Activated CD8-positive, alpha-beta memory T cell treated with anti-CD3 and anti-CD28 coated beads for 1 hour (primary cell): ENCODE data around the gene LPXN.
"Not testable (repeated sequence)": the region's sequence is repeated elsewhere in the genome, so short reads cannot be mapped to it uniquely, and the experiment has no call there.

Source experiments
- DNase-seq, 2 donors: peaks; one replicate each; pipeline ENCODE4 v3.0.0-alpha.2; 2020; ENCODE audit warnings: low read depth in 1 of 2; ENCODE audit errors: extremely low read depth in 1 of 2

The LPXN gene

GRCh38 chr11:58579192-58580129 is 3.8 kb upstream of the LPXN start:
- peak; percentile 84 to 88 for DNase-seq

DNA sequence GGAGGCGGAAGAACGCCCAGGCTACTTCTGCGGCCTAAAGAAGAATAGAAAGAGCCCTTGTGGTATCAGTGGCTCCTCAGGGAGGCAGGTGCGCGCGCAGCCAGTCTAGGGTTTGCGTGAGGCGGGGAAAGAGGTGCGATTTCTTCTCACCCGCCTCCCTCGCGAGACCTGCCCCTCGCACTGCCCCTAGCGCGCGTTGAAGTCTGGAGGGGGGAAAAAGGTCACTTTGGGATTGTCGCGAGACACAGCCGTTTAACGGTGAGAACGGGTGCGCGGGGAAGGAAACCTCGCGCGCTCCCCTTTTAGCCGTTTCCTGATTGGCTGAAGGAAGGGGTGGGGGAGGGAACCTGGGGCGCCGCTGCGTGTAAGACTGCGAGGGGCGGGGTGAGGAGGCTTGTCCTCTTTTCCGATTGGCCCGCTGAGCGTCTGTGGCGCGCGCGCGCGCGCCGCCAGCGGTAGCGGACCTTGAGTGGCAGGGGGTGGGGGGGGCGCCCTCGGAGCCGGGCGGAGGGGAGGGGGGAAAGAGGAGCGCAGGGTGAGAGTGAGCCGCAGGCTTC is 3.1 kb upstream of the LPXN start, which contains the start of gene ZFP91:
ZFP91 (plus strand) TSS at position 429 of the 557 bp plus-strand sequence. CDS start 219 bp downstream, outside the sequence.
- DNase-seq = peak; percentile 91 to 95

- peak; percentile 85 to 90 for DNase-seq
Observed at GRCh38 chr11:58578136-58578634, 2.5 kb upstream of the LPXN start.

DNA sequence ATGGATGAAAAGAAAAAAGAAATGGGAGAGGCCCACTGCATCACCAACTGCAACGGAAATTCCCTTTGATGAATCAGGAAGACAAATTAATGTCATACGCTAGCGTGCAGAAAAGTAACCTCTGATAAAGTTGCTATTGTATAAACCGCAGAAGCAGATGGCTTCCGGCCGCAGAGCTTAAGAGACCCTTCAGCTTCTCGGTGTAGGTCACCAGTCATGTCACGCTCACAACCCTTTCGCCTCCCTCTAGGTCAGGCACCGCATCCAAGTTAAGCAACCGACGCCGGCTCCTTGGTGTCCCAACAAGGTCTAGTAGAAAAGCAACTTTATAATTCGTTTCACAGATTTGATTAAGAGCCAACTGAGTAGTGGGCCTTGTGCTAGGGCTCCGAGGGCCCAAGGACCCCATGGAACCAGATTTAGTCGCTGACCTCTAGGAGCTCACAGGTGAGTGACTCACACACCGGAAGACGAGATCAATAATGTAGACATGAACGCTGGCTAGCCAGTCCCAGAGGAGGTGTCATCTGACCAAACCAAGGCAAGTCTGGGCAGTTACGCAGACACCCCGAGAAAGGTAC is 2.0 kb upstream of the LPXN start:
- peak; percentile 57 for DNase-seq

DNA sequence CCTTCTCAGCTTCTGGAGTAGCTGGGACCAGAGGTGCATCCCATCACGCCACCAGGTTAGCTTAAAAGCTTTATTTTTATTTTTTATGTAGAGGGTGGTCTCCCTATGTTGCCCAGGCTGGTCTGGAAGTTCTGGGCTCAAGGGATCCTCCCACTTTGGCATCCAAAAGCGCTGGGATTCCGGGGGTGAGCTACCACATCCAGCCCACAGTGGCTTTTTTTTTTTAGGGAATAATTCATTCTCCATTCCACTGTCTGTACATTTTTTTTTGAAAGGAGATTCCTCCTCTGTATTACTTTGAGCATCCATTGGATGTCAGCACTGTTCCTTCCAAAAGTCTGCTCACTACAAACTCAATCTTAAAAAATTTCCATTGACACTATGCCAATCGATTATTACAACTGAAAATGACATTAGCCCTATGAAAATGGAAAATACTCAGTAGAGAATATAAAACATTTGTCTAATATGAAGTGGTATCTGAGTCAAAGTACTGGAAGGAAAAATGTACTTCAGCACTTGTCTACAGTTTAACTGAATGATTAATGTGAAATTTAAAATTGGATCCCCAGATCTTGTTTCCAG is 1.3 kb upstream of the LPXN start:
- DNase-seq = no peak

- DNase-seq = no peak
Observed at GRCh38 chr11:58574881-58575280, 775 bp downstream of the LPXN start.

DNA sequence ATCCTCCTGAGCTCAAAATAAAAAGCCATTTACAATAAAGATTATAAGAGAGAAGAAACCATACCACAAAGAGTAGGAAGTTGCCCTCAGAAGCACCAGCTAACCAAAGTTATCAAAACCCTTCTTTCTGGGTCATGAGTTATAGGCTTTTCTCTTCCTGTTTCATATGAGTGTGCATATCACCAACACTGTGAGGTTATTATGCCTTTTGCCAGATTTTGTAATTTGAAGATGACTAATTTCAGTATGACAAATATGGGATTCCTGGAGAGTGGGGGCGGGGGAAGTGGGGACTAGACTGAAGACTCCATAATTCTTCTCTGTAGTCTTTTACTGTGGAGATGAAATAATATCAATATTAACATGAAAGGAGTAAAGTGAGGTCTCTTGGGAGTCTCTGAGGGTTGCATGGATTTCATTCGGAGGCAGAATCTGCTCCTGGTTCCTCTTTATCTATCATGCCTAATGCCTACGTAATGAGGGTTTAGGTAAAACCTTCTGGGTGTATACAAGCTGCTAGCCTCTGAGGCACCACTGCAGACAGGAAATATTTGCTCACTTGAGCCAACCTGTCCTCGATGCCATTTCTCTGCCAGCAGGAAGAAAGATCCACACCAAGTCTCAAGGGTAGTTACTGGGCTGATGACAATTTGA is 2.1 kb downstream of the LPXN start:
- DNase-seq = peak; percentile 19 to 49

DNA sequence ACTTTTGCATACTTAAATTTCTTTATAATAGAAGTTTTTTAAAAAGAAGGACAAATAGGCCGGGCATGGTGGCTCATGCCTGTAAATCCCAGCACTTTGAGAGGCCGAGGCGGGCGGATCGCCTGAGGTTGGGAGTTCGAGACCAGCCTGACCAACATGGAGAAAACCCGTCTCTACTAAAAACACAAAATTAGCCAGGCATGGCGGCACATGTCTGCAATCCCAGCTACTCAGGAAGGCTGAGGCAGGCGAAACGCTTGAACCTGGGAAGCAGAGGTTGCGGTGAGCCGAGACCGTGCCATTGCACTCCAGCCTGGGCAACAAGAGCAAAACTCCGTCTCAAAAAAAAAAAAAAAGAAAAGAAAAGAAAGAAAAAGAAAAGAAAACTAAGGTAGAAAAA is 2.8 kb downstream of the LPXN start:
- DNase-seq = not testable (repeated sequence)

DNA sequence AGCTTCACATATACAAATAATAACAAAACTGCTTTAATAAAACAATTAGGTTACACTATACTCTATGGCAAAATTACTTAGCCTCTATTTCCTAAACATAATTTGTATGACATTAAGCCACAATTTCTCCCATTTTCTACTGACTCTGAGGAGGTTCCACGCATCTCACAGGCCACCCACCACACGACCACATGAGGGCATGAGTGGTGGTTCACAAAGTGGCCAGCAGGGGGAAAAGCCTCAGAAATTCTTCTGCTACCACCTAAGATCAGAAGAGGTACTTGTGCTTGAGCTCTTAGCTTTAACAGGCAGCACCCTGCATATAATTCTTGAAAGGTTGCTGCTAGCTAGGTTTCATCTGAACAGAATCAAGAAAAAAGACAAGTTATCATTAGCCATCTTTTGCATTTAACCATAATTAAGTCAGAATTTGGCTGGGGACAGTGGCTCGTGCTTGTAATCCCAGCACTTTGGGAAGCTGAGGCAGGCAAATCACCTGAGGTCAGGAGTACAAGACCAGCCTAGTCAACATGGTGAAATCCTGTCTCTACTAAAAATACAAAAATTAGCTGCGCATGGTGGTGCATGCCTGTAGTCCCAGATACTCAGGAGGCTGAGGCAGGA is 7.7 kb downstream of the LPXN start:
- DNase-seq = peak; percentile 51 to 57

GRCh38 chr11:58564231-58564630 is 11.4 kb downstream of the LPXN start:
- no peak for DNase-seq

DNA sequence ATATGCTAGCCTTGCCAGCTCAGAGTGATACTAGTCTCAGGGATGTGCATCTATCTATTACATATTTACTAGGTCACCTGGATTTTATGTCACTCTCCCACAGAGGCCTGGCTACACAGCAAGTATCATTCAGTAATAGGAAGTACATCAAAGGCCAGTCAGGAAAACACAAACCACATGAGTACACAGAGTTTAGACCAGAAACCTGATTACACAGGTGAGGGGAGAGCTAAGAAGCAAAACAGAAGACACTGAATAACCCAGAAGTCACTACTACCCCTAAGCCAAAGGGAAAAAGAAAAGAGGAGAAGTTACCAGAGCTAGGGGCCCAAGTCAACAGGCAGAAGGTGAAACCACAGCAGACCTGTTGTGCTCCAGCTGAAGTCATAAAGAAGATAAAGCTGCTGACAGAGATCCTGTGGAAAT is 13.3 kb downstream of the LPXN start:
- DNase-seq = no peak

GRCh38 chr11:58561394-58562098 is 14.1 kb downstream of the LPXN start:
- DNase-seq = no peak

GRCh38 chr11:58560842-58561241 is 14.8 kb downstream of the LPXN start:
- no peak for DNase-seq

DNA sequence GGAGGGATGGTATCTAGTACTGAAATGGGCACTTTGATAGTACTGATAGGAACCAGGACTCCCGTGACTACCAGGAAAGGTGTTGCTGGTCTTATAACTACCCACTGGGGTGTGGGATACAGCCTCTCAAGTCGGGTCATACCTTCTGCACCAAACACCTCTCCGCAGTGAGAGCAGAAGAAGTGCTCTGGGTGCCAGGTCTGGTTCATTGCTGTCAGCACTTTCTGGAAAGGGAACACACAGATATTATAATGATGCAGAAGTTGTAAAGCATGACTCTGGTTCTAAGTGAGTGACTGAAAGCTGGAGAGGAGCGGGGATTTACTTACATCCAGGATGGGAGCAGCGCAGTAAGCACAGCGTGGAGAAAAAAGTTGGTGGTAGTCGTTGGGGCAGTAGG is 26.0 kb downstream of the LPXN start:
- DNase-seq = no peak

DNA sequence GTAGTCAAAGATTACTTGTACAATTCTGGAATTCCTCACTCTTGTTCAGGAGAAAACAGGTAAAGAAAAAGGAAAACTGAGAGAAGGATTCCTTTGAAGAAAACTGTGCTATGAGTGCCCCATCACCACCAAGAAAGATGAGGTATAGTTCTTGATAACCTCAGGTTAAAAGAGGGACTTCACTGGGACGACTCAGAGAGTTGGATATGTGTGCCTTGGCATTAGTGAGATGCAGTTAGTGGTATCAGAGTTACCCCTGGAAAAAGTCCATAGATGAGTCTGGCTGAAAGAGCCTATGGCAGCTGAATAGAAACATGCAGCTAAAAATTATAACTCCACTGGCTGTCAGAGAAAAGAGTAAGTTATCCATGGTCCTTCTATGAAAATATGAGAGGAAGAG is 28.8 kb downstream of the LPXN start:
- no peak for DNase-seq

DNA sequence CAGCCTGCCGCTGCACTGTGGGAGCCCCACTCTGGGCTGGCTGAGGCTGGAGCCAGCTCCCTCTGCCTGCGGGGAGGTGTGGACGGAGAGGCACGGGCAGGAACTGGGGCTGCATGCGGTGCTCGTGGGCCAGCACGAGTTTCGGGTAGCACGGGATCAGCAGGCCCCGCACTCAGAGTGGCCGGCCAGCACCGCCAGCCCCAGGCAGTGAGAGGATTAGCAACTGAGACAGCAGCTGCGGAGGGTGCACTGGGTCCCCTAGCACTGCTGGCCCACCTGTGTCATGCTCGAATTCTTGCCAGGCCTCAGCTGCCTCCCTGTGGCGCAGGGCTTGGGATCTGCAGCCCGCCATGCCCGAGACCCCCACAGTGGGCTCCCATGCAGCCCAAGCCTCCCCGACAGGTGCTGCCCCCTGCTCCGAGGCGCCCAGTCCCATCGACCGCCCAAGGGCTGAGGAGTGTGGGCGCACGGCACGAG is 43.8 kb downstream of the LPXN start:
- DNase-seq = no peak

GRCh38 chr11:58530236-58530635 is 45.4 kb downstream of the LPXN start:
- DNase-seq = peak in 1 of 2 donors; percentile 13

- no peak for DNase-seq
Observed at GRCh38 chr11:58527429-58527828, 48.2 kb downstream of the LPXN start.

GRCh38 chr11:58526721-58527120 is 48.9 kb downstream of the LPXN start:
- DNase-seq = no peak
